GM21723 (cell line): ENCODE data around the gene IRX4.

ENCODE experiments used
- ATAC-seq: cut with Tn5 transposase; IDR thresholded peaks from one replicate; pipeline ENCODE4 v1.9.1; 2021; ENCODE audit warnings: mild to moderate bottlenecking, moderate library complexity; ENCODE audit not compliant: unreplicated experiment

IRX4 gene

GRCh38 chr5:1882337-1883119 lies at the start of gene IRX4:
TSS of gene IRX4 (minus strand) at chr5:1882925. CDS start at chr5:1882647, 278 bp downstream.
- no peak for ATAC-seq

GRCh38 chr5:1931604-1932231 lies 49.0 kb upstream of the IRX4 start:
- no peak for ATAC-seq

GRCh38 chr5:1930880-1931603 lies 48.3 kb upstream of the IRX4 start:
- ATAC-seq: no peak

- ATAC-seq: no peak
Measured at GRCh38 chr5:1930501-1930879, 47.8 kb upstream of the IRX4 start.

- ATAC-seq: no peak
Measured at GRCh38 chr5:1929108-1929991, 46.6 kb upstream of the IRX4 start.

GRCh38 chr5:1926471-1927341 lies 44.0 kb upstream of the IRX4 start:
- no peak for ATAC-seq

- no peak for ATAC-seq
Measured at GRCh38 chr5:1926071-1926440, 43.3 kb upstream of the IRX4 start.

GRCh38 chr5:1925111-1926070 lies 42.7 kb upstream of the IRX4 start:
- no peak for ATAC-seq

- ATAC-seq: no peak
Measured at GRCh38 chr5:1923766-1924165, 41.0 kb upstream of the IRX4 start.

- ATAC-seq: no peak
Measured at GRCh38 chr5:1923341-1923740, 40.6 kb upstream of the IRX4 start.

- ATAC-seq: no peak
Measured at GRCh38 chr5:1921711-1922110, 39.0 kb upstream of the IRX4 start.

GRCh38 chr5:1919750-1920149 lies 37.0 kb upstream of the IRX4 start:
- no peak for ATAC-seq

- no peak for ATAC-seq
Measured at GRCh38 chr5:1919209-1919566, 36.5 kb upstream of the IRX4 start.

- ATAC-seq: no peak
Measured at GRCh38 chr5:1918488-1919208, 35.9 kb upstream of the IRX4 start.

- ATAC-seq: no peak
Measured at GRCh38 chr5:1917830-1918487, 35.2 kb upstream of the IRX4 start.

- ATAC-seq: no peak
Measured at GRCh38 chr5:1916041-1917001, 33.6 kb upstream of the IRX4 start.

GRCh38 chr5:1915316-1915715 lies 32.6 kb upstream of the IRX4 start:
- ATAC-seq: no peak
